Neural progenitor cell (in vitro differentiated cells): ENCODE measurements around the gene RIPK3. TPM values are rescaled to one million over a fixed set of nuclear protein-coding genes. Genes with fewer than 3 reads are reported as not detected.
A peak's percentile ranks its signal among the peaks of the same experiment; 100 is the strongest.

ENCODE experiments used
- DNase-seq: peaks from one replicate; pipeline ENCODE4 v3.0.0-alpha.2; 2016; ENCODE audit warnings: low spot score
- H2AFZ ChIP-seq: fragments of 200-600 bp; sonication (generic); replicated peaks from 2 replicates; pipeline ENCODE4 v1.6.1; 2016; ENCODE audit warnings: antibody characterized with exemption
- H3F3A ChIP-seq: fragments of 200-600 bp; sonication (generic); 2 replicates; pipeline ENCODE4 v1.6.1; 2016; ENCODE audit warnings: antibody characterized with exemption, low read depth
- H3K27ac ChIP-seq: fragments of 200-600 bp; sonication (generic); 2 replicates; pipeline ENCODE4 v1.5.1; 2016; ENCODE audit warnings: mild to moderate bottlenecking
- H3K27me3 ChIP-seq: fragments of 200-600 bp; sonication (generic); 2 replicates; pipeline ENCODE4 v1.6.1; 2016; ENCODE audit warnings: mild to moderate bottlenecking, moderate library complexity
- H3K36me3 ChIP-seq: fragments of 200-600 bp; sonication (generic); 2 replicates; pipeline ENCODE4 v1.5.1; 2016
- H3K4me1 ChIP-seq: fragments of 200-600 bp; sonication (generic); 2 replicates; pipeline ENCODE4 v1.6.1; 2016; ENCODE audit warnings: mixed run types
- H3K4me2 ChIP-seq: fragments of 200-600 bp; sonication (generic); 2 replicates; pipeline ENCODE4 v1.6.1; 2016
- H3K4me3 ChIP-seq: fragments of 200-600 bp; sonication (generic); 2 replicates; pipeline ENCODE4 v1.5.1; 2016
- H3K79me2 ChIP-seq: fragments of 200-600 bp; sonication (generic); 2 replicates; pipeline ENCODE4 v1.6.1; 2016; ENCODE audit warnings: low read depth
- H3K9ac ChIP-seq: fragments of 200-600 bp; sonication (generic); 2 replicates; pipeline ENCODE4 v1.6.1; 2016
- H3K9me3 ChIP-seq: fragments of 200-600 bp; sonication (generic); 2 replicates; pipeline ENCODE4 v1.5.1; 2016; ENCODE audit warnings: low read depth
- H4K20me1 ChIP-seq: fragments of 200-600 bp; sonication (generic); 2 replicates; pipeline ENCODE4 v1.6.1; 2016; ENCODE audit warnings: low read depth
- H3K27ac Mint-ChIP-seq: 3 replicates; pipeline ENCODE4 v1.8.0; 2021; ENCODE audit warnings: mixed read lengths
- H3K27me3 Mint-ChIP-seq: 2 replicates; pipeline ENCODE4 v1.8.0; 2022; ENCODE audit warnings: low read depth, mild to moderate bottlenecking, inconsistent platforms, moderate library complexity, mixed read lengths; ENCODE audit not compliant: insufficient read depth
- H3K36me3 Mint-ChIP-seq: 3 replicates; pipeline ENCODE4 v1.8.0; 2021; ENCODE audit warnings: mixed read lengths
- H3K4me1 Mint-ChIP-seq: 3 replicates; pipeline ENCODE4 v1.8.0; 2021; ENCODE audit warnings: mixed read lengths
- H3K4me3 Mint-ChIP-seq: 3 replicates; pipeline ENCODE4 v1.8.0; 2021; ENCODE audit warnings: mild to moderate bottlenecking, moderate library complexity, mixed read lengths
- H3K9me3 Mint-ChIP-seq: 3 replicates; pipeline ENCODE4 v1.8.0; 2020; ENCODE audit warnings: mixed read lengths
- CTCF ChIP-seq: fragments of 200-600 bp; sonication (generic); IDR thresholded peaks from 2 replicates; pipeline ENCODE4 v1.5.1; 2017; ENCODE audit warnings: antibody characterized with exemption, mild to moderate bottlenecking
- EZH2 ChIP-seq: fragments of 200-600 bp; sonication (generic); IDR thresholded peaks from 2 replicates; pipeline ENCODE4 v1.6.1; 2017; ENCODE audit warnings: antibody characterized with exemption, mild to moderate bottlenecking, moderate library complexity
- EZH2phosphoT487 ChIP-seq: fragments of 200-600 bp; sonication (generic); IDR thresholded peaks from 2 replicates; pipeline ENCODE4 v1.6.1; 2017; ENCODE audit warnings: antibody characterized with exemption
- total RNA-seq: library from RNA; depleted of rRNA; stranded (reverse); fragments of >200 nt; gene quantifications from 2 replicates; pipeline ENCODE4 v1.2.3, GENCODE V29; 2015; ENCODE audit warnings: low replicate concordance

RIPK3 gene
- total RNA-seq, 1 donor from 2014 or later: not detected

DNA sequence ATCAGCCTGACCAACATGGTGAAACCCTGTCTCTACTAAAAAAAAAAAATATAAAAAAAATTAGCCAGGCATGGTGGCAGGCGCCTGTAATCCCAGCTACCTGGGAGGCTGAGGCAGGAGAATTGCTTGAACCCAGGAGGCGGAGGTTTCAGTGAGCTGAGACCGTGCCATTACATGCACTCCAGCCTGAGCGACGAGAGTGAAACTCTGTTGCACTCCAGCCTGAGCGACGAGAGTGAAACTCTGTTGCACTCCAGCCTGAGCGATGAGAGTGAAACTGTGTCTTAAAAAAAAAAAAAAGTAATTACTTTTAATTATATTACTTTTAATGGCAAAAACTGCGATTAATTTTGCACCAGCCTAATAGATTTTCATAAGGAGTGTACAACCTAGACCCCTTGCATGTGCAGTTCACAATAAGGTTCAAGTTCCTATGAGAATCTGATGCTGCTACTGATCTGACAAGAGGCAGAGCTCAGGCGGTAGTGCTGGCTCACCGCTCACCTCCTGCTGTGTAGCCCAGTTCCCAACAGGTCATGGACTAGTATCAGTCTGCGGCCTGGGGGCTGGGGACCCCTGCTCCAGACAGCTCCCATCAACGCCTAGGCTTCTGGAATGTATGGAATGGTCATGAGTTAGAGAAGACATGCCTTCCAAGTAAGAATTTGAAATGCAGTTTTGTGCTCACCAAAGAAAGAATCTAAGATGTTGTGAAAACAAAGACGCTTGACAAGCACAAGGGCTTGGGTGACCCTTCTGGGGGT lies 18.4 kb downstream of the RIPK3 start:
- no peaks in the 10 kb centered on the region for H3K36me3 Mint-ChIP-seq
- H3F3A ChIP-seq: no peaks in the 10 kb centered on the region
- H3K4me3 Mint-ChIP-seq: no peak overlapping the region
- no peak for DNase-seq
- no peak overlapping the region for H3K9ac ChIP-seq
- H3K27me3 ChIP-seq: peaks cover 38% of the 10 kb centered on the region
- peaks cover 9% of the 10 kb centered on the region for H3K27me3 Mint-ChIP-seq
- H3K4me3 ChIP-seq: no peak overlapping the region
- peaks cover 2% of the 10 kb centered on the region for H3K4me1 Mint-ChIP-seq
- H3K4me2 ChIP-seq: no peak overlapping the region
- H3K36me3 ChIP-seq: no peaks in the 10 kb centered on the region
- TF ChIP-seq CTCF (no peak), EZH2phosphoT487 (no peak), EZH2 (no peak)
- H3K4me1 ChIP-seq: no peaks in the 10 kb centered on the region
- no peaks in the 10 kb centered on the region for H3K79me2 ChIP-seq
- H2AFZ ChIP-seq: no peak overlapping the region
- H4K20me1 ChIP-seq: no peaks in the 10 kb centered on the region
- no peaks in the 10 kb centered on the region for H3K9me3 ChIP-seq
- H3K27ac Mint-ChIP-seq: peak overlapping the region; percentile 65
- no peak overlapping the region for H3K27ac ChIP-seq
- no peaks in the 10 kb centered on the region for H3K9me3 Mint-ChIP-seq

- H3K79me2 ChIP-seq: no peaks in the 10 kb centered on the region
- H2AFZ ChIP-seq: no peak overlapping the region
- Mint-ChIP-seq H3K27me3 (peaks cover 5% of the 10 kb centered on the region), H3K4me3 (no peak overlapping the region), H3K4me1 (no peaks in the 10 kb centered on the region), H3K27ac (no peak overlapping the region), H3K9me3 (no peaks in the 10 kb centered on the region), H3K36me3 (no peaks in the 10 kb centered on the region)
- peaks cover 38% of the 10 kb centered on the region for H3K27me3 ChIP-seq
- no peaks in the 10 kb centered on the region for H3K36me3 ChIP-seq
- no peaks in the 10 kb centered on the region for H3K9me3 ChIP-seq
- TF ChIP-seq EZH2phosphoT487: no peak
- TF ChIP-seq CTCF: no peak
- TF ChIP-seq EZH2: no peak
- H3K4me2 ChIP-seq: no peak overlapping the region
- no peak overlapping the region for H3K9ac ChIP-seq
- DNase-seq: no peak
- no peak overlapping the region for H3K27ac ChIP-seq
- no peaks in the 10 kb centered on the region for H3K4me1 ChIP-seq
- H4K20me1 ChIP-seq: no peaks in the 10 kb centered on the region
- H3K4me3 ChIP-seq: no peak overlapping the region
- no peaks in the 10 kb centered on the region for H3F3A ChIP-seq
These were observed 22.5 kb downstream of the RIPK3 start for GRCh38 chr14:24317141-24317928.

- H3K79me2 ChIP-seq: no peaks in the 10 kb centered on the region
- DNase-seq: no peak
- Mint-ChIP-seq H3K27ac (no peak overlapping the region), H3K27me3 (peaks cover 5% of the 10 kb centered on the region), H3K36me3 (no peaks in the 10 kb centered on the region), H3K4me3 (no peak overlapping the region), H3K9me3 (no peaks in the 10 kb centered on the region), H3K4me1 (no peaks in the 10 kb centered on the region)
- H3K9ac ChIP-seq: no peak overlapping the region
- H2AFZ ChIP-seq: no peak overlapping the region
- H4K20me1 ChIP-seq: no peaks in the 10 kb centered on the region
- no peaks in the 10 kb centered on the region for H3K9me3 ChIP-seq
- TF ChIP-seq EZH2: no peak
- TF ChIP-seq CTCF: no peak
- no peak for TF ChIP-seq EZH2phosphoT487
- H3K36me3 ChIP-seq: no peaks in the 10 kb centered on the region
- H3K27me3 ChIP-seq: peaks cover 38% of the 10 kb centered on the region
- no peaks in the 10 kb centered on the region for H3F3A ChIP-seq
- H3K4me1 ChIP-seq: no peaks in the 10 kb centered on the region
- no peak overlapping the region for H3K27ac ChIP-seq
- H3K4me3 ChIP-seq: no peak overlapping the region
- no peak overlapping the region for H3K4me2 ChIP-seq
These were observed 23.2 kb downstream of the RIPK3 start for GRCh38 chr14:24316597-24316950.
